Measurements from ENCODE around the gene NFE2L1. TPM values are rescaled to one million over a fixed set of nuclear protein-coding genes. Genes with fewer than 3 reads are reported as not detected.

NFE2L1 gene
- total RNA-seq, 1 experiment from 2014 or later = 135 TPM

DNA sequence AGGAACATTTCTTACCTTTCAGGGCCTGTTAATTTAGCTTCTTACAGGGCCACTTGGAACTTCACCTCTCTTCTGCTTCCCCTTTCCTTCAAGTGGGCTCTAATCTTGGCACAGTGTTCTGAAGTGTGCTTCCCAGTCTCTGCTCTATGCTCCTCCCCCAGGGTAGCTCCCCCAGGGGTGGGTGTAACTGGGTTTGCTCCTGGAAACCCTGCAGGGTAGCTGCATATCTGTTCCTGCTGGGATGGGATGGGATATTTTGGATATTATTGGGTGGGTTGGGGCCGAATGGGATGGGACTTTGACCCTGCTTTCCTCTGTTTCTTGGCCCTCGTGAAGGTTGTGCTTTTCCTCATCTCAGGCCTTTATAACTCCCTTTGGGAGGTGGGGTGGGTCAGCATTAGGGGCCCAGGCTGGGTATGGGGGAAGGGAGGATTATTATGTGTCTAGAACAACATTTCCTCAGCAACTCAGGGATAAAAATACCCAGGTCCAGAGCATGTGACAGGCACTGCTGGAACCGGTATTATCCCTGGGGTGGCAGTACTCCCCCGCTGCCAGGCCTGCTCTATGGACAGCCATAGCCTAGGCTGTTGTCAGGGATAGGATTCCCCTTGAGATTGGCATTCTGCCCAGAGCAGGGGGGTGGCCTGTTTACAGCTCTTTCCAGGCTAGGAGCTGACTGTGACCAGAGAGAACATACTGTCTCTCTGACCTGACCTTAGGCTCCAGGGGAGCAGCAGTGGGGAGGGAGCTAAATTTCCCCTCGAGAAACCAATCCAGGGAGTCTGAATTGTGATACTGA lies 5.0 kb downstream of the NFE2L1 start:
- H3K9me2 ChIP-seq (ENCODE audit: insufficient read depth) = no peaks in the 10 kb centered on the region
- peaks cover 23 to 24% of the 10 kb centered on the region in 2 experiments for H3K4me1 ChIP-seq (ENCODE audit: control insufficient read depth in 1 of 2, insufficient read depth in 2 of 2, low read length in 2 of 2)
- BruUV-seq (replicated peaks) = no TSS peak
- no peak overlapping the region for H3K4me3 ChIP-seq (replicated peaks in 1 of 2; ENCODE audit: low read depth in 1 of 2, low read length in 2 of 2)
- ChIA-PET CTCF (no interaction called here), POLR2A (no interaction called here), RAD21 (ENCODE audit: low non-redundant PET in 1 of 2, low total read pairs in 2 of 2, uncharacterized antibody in 2 of 2, unreplicated experiment in 2 of 2) (interaction anchor here in 1 of 2 experiments (0.6 kb wide), 1 partner anchor 27 kb away, joined by 3 read pairs; no protein-coding TSS in a partner anchor)
- H3K27me3 ChIP-seq (ENCODE audit: insufficient read depth, low read length) = no peaks in the 10 kb centered on the region
- no peak for ATAC-seq
- no peak overlapping the region for H3K4me2 ChIP-seq (ENCODE audit: low read length)
- no peak for TF ChIP-seq ZNF274 (IDR thresholded peaks at IDR 0.05; ENCODE audit: low read depth, low read length)
- no peak for TF ChIP-seq ELF1 (IDR thresholded peaks at IDR 0.05; ENCODE audit: borderline replicate concordance, low read depth)
- no peak for TF ChIP-seq CBX3 (IDR thresholded peaks at IDR 0.05; ENCODE audit: low read depth)
- TF ChIP-seq, protein P1, sequence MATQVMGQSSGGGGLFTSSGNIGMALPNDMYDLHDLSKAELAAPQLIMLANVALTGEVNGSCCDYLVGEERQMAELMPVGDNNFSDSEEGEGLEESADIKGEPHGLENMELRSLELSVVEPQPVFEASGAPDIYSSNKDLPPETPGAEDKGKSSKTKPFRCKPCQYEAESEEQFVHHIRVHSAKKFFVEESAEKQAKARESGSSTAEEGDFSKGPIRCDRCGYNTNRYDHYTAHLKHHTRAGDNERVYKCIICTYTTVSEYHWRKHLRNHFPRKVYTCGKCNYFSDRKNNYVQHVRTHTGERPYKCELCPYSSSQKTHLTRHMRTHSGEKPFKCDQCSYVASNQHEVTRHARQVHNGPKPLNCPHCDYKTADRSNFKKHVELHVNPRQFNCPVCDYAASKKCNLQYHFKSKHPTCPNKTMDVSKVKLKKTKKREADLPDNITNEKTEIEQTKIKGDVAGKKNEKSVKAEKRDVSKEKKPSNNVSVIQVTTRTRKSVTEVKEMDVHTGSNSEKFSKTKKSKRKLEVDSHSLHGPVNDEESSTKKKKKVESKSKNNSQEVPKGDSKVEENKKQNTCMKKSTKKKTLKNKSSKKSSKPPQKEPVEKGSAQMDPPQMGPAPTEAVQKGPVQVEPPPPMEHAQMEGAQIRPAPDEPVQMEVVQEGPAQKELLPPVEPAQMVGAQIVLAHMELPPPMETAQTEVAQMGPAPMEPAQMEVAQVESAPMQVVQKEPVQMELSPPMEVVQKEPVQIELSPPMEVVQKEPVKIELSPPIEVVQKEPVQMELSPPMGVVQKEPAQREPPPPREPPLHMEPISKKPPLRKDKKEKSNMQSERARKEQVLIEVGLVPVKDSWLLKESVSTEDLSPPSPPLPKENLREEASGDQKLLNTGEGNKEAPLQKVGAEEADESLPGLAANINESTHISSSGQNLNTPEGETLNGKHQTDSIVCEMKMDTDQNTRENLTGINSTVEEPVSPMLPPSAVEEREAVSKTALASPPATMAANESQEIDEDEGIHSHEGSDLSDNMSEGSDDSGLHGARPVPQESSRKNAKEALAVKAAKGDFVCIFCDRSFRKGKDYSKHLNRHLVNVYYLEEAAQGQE (IDR thresholded peaks at IDR 0.05; ENCODE audit: low read depth) = no peak
- intact Hi-C loops (cut with micrococcal nuclease) = no loop called here
- H3K9me3 ChIP-seq (ENCODE audit: control insufficient read depth in 1 of 2, insufficient read depth in 1 of 2, low read depth in 1 of 2, low read length in 2 of 2) = no peaks in the 10 kb centered on the region
- no peak overlapping the region for H3K9ac ChIP-seq (ENCODE audit: low read length)
- no peak for DNase-seq (ENCODE audit: low read depth, low spot score)
- H3K27ac ChIP-seq (ENCODE audit: low read depth, low read length) = no peak overlapping the region
- H3K36me3 ChIP-seq (ENCODE audit: control insufficient read depth in 1 of 2, insufficient read depth in 2 of 2, low read length in 2 of 2) = peaks cover 32 to 59% of the 10 kb centered on the region in 2 experiments
- no peaks in the 10 kb centered on the region; the same call in 1 of the 2 replicates for H4K20me1 ChIP-seq (ENCODE audit: insufficient read depth)
- H3K79me2 ChIP-seq (ENCODE audit: insufficient read depth, low read length) = peaks cover 74% of the 10 kb centered on the region
- no peak overlapping the region for H2AFZ ChIP-seq (ENCODE audit: low read depth, low read length, poor library complexity, severe bottlenecking)

Measured in HCT116 (cell line).